Activated naive CD4-positive, alpha-beta T cell treated with anti-CD3 and anti-CD28 coated beads, Interleukin-2, amount 50 U/mL, for 72 hours (primary cell): ENCODE measurements around the gene ST6GALNAC3. TPM values are rescaled to one million over a fixed set of nuclear protein-coding genes. Genes with fewer than 3 reads are reported as not detected.
A peak's percentile ranks its signal among the peaks of the same experiment; 100 is the strongest.

Experiments
- ATAC-seq, 2 donors: fragments of 150-1000 bp; cut with Tn5 transposase; 2 replicates each; pipeline ENCODE4 v1.10.0; 2021; ENCODE audit warnings: mild to moderate bottlenecking in 2 of 2, moderate library complexity in 2 of 2
- DNase-seq, 2 donors: peaks; one replicate each; pipeline ENCODE4 v3.0.0; 2021 to 2022; ENCODE audit warnings: low spot score in 2 of 2
- H3K27ac Mint-ChIP-seq, 2 donors: one replicate each; pipeline ENCODE4 v1.8.0; 2022; ENCODE audit warnings: mild to moderate bottlenecking in 2 of 2, mixed read lengths in 2 of 2
- H3K36me3 Mint-ChIP-seq, 2 donors: one replicate each; pipeline ENCODE4 v1.8.0; 2022; ENCODE audit warnings: mixed read lengths in 2 of 2
- H3K9me3 Mint-ChIP-seq, 2 donors: one replicate each; pipeline ENCODE4 v1.8.0; 2022; ENCODE audit warnings: mixed read lengths in 2 of 2
- total RNA-seq, 2 donors: library from RNA; stranded (reverse); gene quantifications; one replicate each; pipeline ENCODE4 v1.2.3, GENCODE V29; 2022

ST6GALNAC3 gene
- total RNA-seq, 2 donors from 2014 or later, result 1.4 to 3.8 TPM

- no peak for ATAC-seq
- no peak for DNase-seq
- H3K9me3 Mint-ChIP-seq, result peaks cover 3 to 7% of the 10 kb centered on the region in 2 donors
- peaks cover 0 to 7% of the 10 kb centered on the region in 2 donors for H3K36me3 Mint-ChIP-seq
- no peak overlapping the region for H3K27ac Mint-ChIP-seq
Observed at GRCh38 chr1:76402128-76402527, 327.6 kb downstream of the ST6GALNAC3 start.

DNA sequence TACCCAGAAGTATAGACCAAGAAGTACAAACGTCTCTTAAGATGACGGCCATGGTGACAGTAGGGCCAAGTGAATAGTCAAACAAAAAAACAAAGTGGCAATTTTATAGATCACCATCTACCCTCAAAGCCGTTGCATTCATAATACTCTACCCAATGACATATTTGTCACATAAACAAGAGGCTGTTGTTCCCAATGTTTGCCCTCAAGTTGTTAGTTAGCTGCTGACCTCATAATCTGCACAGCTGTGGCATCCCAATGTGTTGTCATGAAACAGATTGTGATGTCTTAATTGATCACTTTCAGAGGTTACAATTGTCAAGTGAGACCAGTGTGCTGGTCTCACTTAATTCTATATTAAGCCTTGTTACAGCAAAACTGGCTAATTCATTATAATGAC lies 333.8 kb downstream of the ST6GALNAC3 start:
- ATAC-seq (no peak), DNase-seq (no peak)
- Mint-ChIP-seq H3K9me3 (no peaks in the 10 kb centered on the region), H3K36me3 (no peaks in the 10 kb centered on the region), H3K27ac (no peak overlapping the region)

GRCh38 chr1:76410499-76410898 lies 336.0 kb downstream of the ST6GALNAC3 start:
- DNase-seq (no peak), ATAC-seq (no peak)
- no peaks in the 10 kb centered on the region for H3K9me3 Mint-ChIP-seq
- no peak overlapping the region for H3K27ac Mint-ChIP-seq
- H3K36me3 Mint-ChIP-seq, result no peaks in the 10 kb centered on the region

DNA sequence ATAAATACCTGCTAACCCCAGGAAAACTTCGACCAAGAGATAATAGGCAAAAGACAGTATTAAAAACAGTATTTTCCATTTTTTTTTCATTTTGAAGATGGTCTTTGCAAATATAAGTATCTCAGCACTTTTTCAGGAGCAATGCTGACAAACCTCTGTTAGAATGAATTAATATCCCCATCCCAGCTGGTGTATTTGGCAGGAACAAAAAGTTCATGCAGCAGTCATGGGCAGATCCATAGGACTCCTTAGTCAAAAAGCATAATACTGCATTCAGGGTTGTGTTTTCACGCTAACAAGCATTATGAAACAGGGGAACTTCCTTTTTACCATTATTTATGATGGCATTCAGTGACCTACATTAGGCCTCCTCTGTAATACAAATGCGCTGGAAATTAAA lies 344.0 kb downstream of the ST6GALNAC3 start:
- ATAC-seq, result no peak
- no peaks in the 10 kb centered on the region for H3K36me3 Mint-ChIP-seq
- no peak overlapping the region for H3K27ac Mint-ChIP-seq
- no peaks in the 10 kb centered on the region for H3K9me3 Mint-ChIP-seq
- DNase-seq, result no peak

GRCh38 chr1:76419603-76420002 lies 345.1 kb downstream of the ST6GALNAC3 start:
- H3K36me3 Mint-ChIP-seq, result no peaks in the 10 kb centered on the region
- no peak for ATAC-seq
- no peaks in the 10 kb centered on the region for H3K9me3 Mint-ChIP-seq
- no peak for DNase-seq
- no peak overlapping the region for H3K27ac Mint-ChIP-seq

DNA sequence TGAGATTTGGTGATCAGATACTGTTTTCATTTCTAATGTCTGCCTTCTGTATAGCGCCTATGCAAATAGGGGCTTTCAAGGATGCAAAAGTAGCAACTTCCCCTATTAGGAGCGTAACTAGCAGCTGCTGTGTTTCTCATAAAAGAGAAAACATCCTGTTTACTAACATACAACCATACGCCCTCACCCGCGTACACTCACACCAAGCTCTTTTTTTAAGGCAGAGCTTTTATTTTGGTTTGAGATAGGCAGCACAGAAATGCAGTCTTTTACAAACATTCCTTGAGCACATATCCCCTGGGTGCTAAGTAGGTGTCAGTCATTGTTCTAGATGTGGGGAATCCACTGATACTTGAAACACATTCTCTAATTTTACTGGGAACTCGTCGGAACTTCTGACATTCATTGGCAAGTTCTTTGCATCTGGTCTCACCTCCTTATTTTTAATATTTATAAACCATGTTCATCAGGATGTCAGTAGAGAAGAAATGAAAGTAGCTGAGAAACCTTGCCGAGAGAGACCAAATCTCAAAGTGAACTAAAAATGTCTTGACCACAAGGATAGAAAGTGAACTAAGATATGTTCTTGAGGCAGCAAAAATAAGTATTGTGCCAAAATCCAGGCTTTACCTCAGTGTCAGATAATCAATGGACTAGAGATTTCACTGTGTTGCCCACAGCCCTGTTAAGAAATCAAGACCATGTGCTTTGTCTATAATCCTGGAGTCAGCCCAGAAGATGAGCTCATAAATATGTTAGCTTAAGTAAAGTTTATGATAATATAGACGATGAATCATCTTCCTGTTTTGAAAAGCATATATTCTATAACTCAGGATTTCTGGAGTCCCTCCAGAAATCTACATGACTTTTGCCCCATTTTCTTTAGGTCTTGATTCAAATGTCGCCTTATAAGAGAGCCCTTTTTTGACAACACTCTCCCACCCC lies 350.9 kb downstream of the ST6GALNAC3 start:
- peaks cover 0 to 4% of the 10 kb centered on the region in 2 donors for H3K9me3 Mint-ChIP-seq
- no peak overlapping the region for H3K27ac Mint-ChIP-seq
- H3K36me3 Mint-ChIP-seq, result no peaks in the 10 kb centered on the region
- DNase-seq, result no peak
- peak in 1 of 2 donors; percentile 46 for ATAC-seq

GRCh38 chr1:76426606-76427005 lies 352.1 kb downstream of the ST6GALNAC3 start:
- Mint-ChIP-seq H3K9me3 (peaks cover 0 to 4% of the 10 kb centered on the region in 2 donors), H3K36me3 (no peaks in the 10 kb centered on the region), H3K27ac (no peak overlapping the region)
- ATAC-seq (no peak), DNase-seq (no peak)

DNA sequence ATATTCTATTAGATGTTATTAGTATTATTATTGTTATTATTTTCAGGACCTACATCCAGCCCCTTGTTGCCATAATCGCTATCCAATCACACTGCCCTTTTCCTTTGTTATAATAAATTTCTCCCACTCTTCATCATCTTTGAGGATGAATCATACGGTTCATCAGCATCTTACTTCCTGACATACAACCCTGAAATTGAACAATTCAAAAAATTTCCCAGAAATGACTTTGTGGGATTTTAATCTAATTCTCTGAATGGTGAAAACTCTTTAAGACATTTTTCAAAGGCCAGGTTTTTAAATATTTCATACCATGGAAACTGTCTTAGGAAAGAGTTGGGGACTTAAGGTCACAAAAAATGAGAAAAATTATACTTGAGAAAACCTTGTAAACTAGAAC lies 353.5 kb downstream of the ST6GALNAC3 start:
- Mint-ChIP-seq H3K36me3 (no peaks in the 10 kb centered on the region), H3K27ac (no peak overlapping the region), H3K9me3 (peaks cover 0 to 7% of the 10 kb centered on the region in 2 donors)
- ATAC-seq, result no peak
- no peak for DNase-seq

GRCh38 chr1:76430531-76430930 lies 356.0 kb downstream of the ST6GALNAC3 start:
- ATAC-seq, result no peak
- Mint-ChIP-seq H3K27ac (no peak overlapping the region), H3K9me3 (peaks cover 0 to 10% of the 10 kb centered on the region in 2 donors), H3K36me3 (no peaks in the 10 kb centered on the region)
- no peak for DNase-seq

GRCh38 chr1:76433526-76433925 lies 359.0 kb downstream of the ST6GALNAC3 start:
- no peak for ATAC-seq
- H3K27ac Mint-ChIP-seq, result no peak overlapping the region

DNA sequence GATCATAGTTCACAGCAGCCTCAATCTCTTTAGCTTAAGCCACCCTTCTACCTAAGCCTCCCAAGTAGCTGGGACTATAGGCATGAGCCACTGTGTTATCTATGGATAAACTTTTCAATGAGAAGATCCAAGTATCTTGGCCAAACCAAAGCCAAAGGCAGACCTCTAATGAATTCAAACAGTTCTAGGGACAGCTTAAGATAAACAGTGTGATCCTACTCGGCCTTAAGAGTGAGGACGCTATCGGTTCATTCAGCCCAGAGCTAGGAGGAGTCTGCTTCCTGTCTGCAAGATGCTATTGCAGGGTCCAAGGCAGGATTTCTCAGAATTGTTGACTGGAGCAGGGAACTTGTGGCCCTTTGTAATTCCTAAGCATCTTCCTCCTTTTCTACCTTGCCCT lies 368.7 kb downstream of the ST6GALNAC3 start:
- peak overlapping the region in 1 of 2 donors; percentile 16 for H3K27ac Mint-ChIP-seq
- peaks cover 0 to 12% of the 10 kb centered on the region in 2 donors for H3K9me3 Mint-ChIP-seq
- H3K36me3 Mint-ChIP-seq, result peaks cover 0 to 12% of the 10 kb centered on the region in 2 donors
- DNase-seq (no peak), ATAC-seq (no peak)

More at GRCh38 chr1:76433526-76433925, 359.0 kb downstream of the ST6GALNAC3 start:
- Mint-ChIP-seq H3K36me3 (no peaks in the 10 kb centered on the region), H3K9me3 (peaks cover 0 to 5% of the 10 kb centered on the region in 2 donors)
- DNase-seq, result no peak

DNA sequence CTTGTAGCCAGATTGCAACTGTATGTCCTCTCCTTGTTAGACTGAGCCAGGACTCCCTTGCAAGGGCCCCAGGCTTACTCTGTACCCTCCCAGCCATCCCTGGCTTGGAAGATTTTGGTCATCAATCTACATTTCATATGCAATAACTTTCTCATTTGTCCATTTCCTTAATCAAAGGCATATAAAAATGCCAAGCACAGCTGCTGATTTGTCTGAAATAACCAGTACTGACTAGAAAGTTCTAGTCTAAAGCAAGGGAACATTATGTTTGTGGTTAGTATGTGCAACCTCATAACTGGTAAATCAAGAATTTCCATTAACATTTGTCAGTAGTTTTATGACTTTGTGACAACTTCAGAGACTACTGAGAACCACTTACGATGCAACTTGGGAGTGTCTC lies 370.2 kb downstream of the ST6GALNAC3 start:
- peaks cover under 1 to 12% of the 10 kb centered on the region in 2 donors for H3K9me3 Mint-ChIP-seq
- peaks cover under 1 to 12% of the 10 kb centered on the region in 2 donors for H3K36me3 Mint-ChIP-seq
- no peak overlapping the region for H3K27ac Mint-ChIP-seq
- DNase-seq (no peak), ATAC-seq (peak in 1 of 2 donors; percentile 39)

GRCh38 chr1:76450229-76450628 lies 375.7 kb downstream of the ST6GALNAC3 start:
- DNase-seq (no peak), ATAC-seq (no peak)
- Mint-ChIP-seq H3K36me3 (peaks cover 35 to 57% of the 10 kb centered on the region in 2 donors), H3K9me3 (peaks cover 33 to 37% of the 10 kb centered on the region in 2 donors), H3K27ac (no peak overlapping the region)

DNA sequence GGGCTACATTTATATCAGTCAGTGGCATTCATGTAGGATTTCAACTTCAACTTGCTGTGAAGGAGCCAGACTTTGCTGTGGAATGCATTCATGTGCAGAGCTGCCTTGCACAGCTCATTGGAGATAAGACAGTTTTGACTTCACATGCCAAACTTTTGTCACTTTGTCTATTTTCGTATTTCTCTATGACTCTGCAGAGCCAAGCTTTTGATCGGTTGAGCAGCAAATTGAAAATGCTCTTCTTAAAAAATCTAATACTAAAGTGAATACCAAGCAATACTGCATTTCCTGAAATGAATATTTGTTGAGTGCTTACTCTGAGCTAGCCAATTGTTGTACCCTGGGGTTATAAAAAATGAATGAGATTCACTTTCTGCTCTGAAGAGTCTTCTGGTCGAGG lies 388.7 kb downstream of the ST6GALNAC3 start:
- Mint-ChIP-seq H3K9me3 (peaks cover 0 to 5% of the 10 kb centered on the region in 2 donors), H3K36me3 (no peaks in the 10 kb centered on the region)

DNA sequence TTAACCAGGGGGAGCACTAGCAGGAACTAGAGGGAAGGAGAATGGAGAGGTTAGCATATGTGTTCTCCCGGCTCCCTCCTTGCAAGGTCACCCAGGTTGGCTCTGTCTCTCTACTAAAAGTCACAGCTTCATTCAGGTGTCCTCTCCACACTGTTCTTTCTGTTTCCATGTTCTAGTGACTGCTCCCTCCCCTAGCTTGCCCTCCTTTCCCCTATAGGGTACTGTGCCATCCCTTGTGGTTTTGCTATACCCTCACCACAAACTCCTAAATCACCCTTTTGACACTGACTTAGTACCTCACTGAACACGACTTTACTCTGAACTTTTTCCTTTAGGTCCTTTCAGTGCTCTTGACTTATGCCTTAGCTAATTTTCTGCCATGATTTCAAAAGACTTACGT lies 389.3 kb downstream of the ST6GALNAC3 start:
- Mint-ChIP-seq H3K27ac (peak overlapping the region in 1 of 2 donors; percentile 9), H3K9me3 (peaks cover 0 to 4% of the 10 kb centered on the region in 2 donors), H3K36me3 (no peaks in the 10 kb centered on the region)
- ATAC-seq (peak; percentile 37 to 41), DNase-seq (no peak)

More for the DNA sequence above, 388.7 kb downstream of the ST6GALNAC3 start:
- no peak overlapping the region for H3K27ac Mint-ChIP-seq
- ATAC-seq (peak in 1 of 2 donors; percentile 44), DNase-seq (no peak)

DNA sequence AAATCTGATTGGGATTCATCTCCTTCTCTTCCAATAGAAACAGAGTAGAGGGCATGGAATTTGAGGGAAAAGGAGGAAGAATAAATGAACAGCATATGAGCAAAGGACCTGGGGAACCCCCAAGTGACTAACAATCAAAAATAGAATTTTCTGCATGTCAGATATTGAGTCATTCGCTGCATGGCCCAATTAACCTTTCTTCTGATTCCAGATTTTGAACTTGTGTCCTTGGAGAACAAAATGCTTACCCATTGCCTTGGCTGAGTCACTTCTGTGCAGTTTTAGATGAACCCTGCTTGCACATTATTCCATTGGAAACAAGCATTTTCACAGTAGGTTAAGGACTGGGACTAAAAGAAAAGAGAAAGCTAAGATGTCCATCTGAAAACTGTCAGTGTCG lies 390.5 kb downstream of the ST6GALNAC3 start:
- Mint-ChIP-seq H3K9me3 (no peaks in the 10 kb centered on the region), H3K27ac (no peak overlapping the region)

GRCh38 chr1:76470166-76470565 lies 395.6 kb downstream of the ST6GALNAC3 start:
- Mint-ChIP-seq H3K27ac (no peak overlapping the region), H3K9me3 (peaks cover 0 to 3% of the 10 kb centered on the region in 2 donors), H3K36me3 (no peaks in the 10 kb centered on the region)
- no peak for ATAC-seq
- DNase-seq, result no peak

More for the DNA sequence above, 390.5 kb downstream of the ST6GALNAC3 start:
- no peaks in the 10 kb centered on the region for H3K36me3 Mint-ChIP-seq
- DNase-seq (no peak), ATAC-seq (peak; percentile 55 to 69)
